ENCODE measurements around the gene EPN3.

The EPN3 gene

DNA sequence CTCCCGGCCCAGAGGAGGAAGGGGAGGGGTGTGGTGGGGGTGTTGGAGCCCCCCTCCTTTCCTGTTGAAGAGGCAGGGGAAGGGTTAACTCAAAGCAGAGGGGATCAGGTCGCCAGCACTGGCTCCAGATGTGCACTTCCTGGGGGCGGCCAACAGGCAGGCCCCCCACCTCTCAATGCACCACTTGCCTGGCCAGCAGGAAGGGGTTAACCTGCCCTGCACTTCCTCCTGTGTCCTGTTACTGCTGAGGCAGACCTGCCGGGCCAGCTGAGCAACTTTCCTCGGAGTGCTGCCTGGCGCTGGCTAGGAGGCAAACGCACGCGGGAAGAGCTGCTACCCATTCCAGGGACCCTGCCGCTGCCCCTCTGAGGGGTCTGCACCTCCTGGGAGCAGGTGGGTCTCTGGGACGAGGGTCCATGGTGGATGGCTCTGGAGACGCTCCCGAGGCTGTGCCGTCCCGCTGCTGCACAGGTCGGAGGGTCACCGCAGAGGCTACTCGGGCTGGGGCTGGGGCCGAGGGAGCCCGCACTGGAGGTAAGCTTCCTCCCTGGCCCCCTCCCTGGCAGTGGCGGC, at the start of gene EPN3:
TSS of gene EPN3 (plus strand) at position 284 of the 573 bp plus-strand sequence. CDS start 3,822 bp downstream, outside the sequence.
- DNase-seq = peak; percentile 89

DNA sequence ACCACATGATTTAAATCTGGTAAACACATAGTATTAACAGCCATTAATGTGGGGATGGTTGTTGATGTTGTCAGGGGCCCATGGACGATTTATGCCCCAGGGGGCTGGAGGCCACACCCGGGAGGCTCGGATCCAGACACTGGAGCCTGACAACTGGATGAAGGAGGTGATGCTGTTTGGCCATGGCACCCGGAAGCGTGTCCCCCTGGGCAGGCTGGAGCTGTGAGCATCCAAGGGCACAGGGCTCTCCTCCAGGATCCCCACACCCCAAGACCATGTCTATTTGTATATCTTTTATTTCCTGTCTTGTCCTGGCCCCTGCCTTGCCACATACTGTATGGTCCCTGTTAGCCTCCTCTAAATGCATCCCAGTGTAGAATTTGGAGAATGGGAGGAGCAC, 49.3 kb upstream of the EPN3 start:
- DNase-seq = no peak

DNA sequence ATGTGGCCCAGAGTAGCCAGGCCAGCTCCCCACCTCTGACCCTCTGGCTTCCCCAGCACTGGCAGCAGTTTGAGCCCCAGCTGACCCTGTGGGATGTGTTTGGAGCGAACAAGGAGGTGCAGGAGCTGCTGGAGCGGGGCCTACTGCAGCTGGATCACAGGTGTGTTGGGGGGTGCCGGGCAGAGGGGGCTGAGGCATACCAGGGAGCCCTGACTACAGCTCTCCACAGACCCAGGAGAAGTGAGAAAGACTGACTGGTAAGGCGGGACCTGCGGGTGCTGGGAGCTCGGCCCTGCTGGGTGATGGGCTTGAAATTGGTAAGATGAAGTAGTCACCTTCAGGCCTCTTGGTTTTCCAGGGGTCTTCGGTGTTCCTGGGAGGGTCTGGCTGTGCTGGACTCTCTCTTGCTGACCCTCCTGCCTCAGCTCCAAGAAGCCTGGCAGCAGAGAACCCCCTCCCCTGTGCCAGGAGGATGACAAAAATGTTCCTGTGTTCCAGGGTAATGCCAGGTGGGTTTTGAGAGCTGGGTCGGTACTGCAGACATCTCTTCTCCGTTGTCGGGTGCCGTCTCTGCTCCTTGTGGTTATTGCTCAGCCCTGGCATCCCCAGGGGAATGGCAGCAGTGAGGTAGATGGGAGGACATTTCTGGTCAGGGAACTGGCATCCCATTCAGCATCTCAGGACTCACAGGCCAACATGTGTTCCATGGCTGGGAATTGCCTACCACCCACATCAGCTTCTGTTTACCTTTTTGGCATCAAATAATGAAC, 48.0 kb upstream of the EPN3 start:
- DNase-seq = no peak

DNA sequence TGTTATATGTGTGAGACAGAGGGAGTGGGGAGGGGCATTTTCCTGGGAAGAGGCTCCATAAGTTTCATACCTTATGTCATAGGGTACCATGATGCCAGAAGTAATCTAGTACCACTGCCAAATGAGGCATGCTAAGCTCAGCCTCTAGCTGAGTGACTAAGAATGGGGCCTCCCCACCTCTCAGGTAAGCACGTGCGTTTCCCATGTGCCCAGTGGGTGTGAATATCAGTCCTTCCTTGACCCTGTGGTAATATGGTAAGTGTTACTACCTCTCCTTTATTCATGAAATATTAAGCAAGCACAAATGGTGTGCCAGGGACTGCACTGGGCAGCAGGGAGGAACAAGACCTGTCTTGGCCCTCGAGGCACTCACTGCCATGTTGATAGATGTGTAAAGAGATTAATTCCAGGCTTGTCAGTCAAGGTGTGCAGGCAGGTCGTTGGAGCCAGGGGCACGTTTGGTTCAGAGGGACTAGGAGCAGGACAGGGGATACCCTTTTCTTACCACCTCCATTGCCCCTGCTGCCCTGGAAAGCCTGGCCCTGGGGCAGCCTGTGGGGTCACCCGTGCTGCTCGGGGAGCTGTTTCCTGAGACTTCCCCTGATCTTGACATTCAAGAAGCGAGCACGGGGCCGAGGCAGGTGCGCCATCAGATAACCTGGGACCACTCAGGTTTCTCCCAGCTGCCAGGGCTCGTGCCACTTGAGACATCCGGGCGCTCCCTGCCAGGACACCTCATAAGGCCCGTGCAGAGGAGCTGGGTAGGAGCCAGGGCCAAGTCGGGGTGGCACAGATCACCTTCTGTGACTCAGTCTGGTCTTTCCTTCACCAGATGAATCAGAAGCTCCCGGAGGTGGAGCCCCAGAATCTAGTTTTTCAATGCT, 45.1 kb upstream of the EPN3 start:
- no peak for DNase-seq

DNA sequence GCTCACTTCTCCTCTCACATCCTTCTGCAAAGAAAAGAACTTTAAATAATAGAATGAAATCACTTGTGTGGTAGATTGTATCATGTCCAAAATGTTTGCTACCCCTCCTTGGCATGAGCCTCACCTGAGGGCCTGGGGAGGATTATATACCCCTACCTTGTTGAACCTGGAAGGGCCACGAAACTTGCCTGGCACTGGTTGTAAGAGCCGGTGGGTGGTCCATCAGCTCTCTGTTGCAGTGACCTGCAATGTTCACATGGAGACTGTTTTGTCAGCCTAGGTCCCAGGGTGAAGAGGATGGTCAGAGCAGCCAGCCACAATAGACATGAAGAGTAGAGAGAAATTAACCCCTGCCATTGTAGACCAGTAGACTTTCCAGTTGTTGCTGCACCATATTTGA, 43.7 kb upstream of the EPN3 start:
- no peak for DNase-seq

DNA sequence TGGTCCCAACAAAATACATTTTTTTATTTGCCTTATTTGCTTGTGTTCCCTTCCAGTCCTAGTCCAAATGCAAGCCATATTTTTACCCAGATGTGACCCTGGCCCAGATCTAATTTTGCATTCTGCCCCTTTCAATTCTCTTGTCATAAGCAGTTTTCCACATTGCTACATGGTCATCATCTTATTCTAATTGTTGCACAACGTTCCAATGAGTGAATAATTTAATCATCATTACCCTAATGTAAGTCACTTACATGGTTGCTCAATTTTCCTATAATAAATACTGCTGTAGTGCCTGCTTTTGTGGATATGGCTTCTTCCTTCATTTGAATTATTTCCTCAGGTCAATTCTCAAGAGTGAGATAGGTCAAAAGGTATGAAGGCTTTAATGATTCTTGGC, 41.0 kb upstream of the EPN3 start:
- DNase-seq = no peak

DNA sequence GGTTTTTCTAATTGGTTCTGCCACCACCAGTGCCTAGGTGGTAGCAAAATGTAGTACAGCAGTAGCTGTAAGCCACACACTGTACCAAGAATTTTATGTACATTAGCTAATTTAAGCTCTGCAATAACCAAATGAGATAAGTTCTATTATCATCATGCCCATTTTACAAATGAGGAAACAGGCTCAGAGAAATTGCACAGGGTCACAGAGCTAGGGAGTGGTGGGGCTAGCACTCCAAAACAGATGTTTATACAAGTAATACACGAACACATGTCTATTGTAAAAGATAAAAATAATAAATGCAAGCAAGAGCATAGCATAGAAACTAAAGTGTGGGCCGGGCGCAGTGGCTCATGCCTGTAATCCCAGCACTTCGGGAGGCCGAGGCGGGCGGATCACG, 40.3 kb upstream of the EPN3 start:
- no peak for DNase-seq

DNA sequence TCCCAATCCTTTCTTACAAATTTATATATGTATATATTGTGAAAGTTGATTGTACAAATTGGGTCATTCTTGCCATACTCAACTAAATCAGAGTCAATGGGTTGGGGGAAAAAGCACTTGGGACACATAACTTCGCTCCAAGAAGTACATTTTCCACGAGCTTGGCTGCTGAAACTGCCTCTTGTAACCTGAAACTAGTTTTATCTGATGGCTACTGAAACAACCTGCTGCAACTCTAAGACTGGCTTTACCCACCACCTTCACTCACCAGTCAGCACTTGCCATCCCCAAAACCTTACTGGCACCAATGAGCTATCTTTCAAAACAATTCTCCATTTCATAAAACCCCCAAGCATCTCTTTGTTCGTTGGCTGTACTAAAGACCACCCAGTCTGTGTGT, 38.8 kb upstream of the EPN3 start:
- DNase-seq = no peak

DNA sequence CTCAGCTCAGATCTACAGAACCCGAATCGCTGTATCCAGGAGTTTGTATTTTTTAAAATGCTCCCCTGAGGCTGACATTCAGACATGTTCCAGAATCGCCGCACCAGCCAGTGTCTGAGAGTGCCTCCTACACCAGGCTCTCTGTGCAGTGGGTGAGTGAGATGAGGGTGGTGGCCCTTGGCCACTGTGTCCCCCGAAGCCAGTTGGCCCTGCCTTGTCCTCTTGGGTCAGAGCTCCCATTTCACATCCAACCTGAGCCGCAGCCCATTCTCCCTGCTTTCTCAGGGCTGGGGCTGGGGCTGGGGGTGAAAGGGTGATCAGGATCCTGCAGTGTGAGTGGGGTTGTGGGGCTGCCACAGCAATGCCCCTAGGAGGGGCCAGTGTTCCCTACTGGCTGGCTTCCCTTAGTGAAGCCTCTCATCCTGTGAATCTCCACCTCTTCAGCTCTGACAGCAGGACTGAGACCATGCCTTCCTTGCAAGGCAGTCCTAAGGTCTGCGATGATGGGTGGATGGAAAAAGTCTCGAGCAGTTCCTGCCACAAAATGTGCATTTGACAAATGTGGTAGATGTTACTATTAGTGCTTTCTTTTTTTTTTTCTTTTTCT, 37.2 kb upstream of the EPN3 start:
- DNase-seq = no peak

DNA sequence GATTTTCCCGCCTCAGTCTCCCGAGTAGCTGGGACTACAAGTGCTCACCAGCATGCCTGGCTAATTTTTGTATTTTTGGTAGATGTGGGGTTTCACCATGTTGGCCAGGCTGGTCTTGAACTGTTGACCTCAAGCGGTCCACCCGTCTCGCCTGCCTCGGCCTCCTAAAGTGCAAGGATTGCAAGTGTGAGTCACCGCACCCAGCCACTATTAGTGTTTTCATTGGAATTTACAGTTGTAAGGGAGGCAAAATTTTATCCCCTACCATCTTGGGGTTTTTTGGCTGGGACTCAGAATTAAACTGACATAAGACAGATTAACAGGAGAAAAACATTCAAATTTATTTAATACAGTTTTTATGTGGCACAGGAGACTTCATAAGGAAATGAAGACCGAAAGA, 36.6 kb upstream of the EPN3 start:
- no peak for DNase-seq

DNA sequence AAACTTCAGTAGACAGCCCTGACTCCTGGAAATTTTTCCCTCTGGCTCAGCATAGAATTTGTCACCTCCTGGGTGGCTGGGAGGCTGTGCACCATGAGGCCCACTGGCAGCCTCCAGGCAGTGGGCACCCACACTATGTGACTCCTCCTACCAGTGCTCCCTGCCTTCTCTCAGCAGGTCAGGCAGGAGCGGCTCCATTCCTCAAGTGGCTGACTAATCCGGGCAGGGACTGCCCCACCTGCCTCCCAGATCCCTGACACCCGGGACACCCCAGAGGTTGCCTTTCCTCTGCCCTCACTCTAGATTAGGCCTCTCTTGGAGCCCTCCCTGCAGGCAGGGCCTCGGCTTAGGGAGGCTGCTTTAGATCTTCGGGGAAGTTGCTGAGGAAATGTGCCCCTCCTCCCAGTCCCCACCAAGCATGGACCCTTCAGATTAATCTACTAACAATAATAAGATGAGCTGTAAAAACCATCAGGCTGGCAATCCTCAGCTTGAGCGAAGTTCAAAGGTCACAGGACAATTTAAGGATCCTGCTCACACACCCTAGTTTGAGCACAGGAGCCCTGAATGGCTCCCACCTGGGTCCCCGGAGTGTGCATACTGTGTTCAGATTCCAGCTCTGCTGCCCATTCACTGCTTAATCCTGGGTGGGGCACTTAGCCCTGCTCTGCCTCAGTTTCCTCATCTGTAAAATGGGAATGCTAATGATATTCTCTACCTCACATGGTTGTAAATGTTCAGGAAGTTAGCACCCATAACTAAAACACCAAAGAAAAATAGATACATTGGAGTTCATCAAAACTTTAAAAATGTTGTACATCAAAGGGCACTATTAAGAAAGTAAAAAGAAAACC, 34.3 kb upstream of the EPN3 start:
- no peak for DNase-seq

DNA sequence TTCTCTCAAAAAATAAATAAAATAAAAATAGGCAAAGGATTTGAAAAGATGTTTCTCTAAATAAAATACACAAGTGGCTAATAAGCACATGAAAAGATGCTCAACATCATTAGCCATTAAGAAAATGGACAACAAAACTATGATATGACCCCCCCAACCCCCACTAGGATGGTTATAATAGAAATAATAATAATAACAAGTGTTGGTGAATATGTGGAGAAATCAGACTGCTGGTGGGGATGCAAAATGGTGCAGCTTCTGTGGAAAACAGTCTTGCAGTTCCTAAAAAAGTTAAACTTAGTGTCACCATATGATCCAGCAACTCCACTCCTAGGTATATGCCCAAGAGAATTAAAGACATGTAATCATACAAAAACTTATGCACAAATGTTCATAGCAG, 33.3 kb upstream of the EPN3 start:
- no peak for DNase-seq

DNA sequence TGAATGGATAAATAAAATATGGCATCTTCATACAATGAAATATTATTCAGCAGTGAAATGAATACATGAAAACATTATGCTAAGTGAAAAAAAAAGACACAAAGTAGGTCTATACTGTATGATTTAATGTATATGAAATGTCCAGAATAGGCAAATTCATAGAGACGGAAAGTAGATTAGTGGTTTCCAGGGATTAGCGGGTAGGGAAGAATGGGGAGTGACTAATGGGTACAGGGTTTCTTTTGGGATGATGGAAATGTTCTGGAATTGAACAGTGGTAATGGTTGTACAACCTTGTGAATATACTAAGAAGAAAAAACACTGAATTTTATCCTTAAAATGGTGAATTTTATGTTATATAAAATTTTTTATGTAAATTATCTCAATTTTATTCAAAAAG, 32.8 kb upstream of the EPN3 start:
- no peak for DNase-seq

DNA sequence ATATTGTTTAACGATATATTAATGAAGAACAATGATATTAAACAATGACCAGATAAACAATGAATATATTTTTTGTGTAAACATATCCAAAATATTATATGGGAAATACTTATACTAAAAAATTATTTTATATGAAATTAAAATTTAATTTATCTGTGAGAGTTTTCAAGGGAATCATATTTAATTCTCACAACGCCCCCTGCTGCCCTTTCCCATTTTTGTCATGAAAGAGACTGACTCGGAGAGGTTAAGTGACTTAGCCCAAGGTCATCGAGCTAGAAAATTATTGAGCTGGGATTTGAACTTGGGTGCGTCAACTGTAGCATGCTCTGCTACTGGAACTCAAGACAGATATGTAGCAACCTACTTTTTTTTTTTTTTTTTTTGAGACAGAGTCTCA, 31.5 kb upstream of the EPN3 start:
- peak; percentile 25 for DNase-seq

DNA sequence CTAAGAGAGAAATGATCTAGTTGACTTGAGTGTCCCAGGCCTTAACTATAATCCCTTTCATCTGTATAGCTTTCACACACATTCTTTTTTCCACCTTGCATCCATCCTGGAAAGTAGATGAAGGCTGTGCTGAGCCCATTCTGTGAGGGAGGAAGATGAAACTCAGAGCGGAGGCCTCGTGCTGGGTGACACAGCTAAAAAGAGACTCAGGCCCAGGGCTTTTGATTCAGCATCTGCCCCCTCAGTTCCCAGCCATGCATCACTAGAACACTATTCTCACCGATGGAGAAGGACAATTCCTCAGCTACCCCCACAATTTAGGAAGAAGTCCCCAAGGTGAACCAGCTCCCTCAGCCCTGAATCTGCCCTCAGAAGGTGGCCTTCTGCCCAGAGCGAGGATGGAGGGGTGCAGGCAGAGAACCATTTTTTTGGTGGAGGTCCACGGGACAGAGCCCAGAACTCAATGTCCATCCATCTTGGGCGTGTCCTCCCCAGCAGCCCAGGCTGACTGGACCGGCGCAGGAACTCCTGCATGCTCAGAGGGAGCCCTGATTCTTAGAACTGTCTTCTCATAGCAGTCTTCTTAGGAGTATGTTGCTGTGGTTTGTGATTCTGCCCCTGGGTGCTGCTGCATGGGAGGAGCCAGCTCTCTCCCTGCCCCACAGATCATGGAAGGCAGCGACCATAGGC, 30.1 kb upstream of the EPN3 start:
- no peak for DNase-seq

DNA sequence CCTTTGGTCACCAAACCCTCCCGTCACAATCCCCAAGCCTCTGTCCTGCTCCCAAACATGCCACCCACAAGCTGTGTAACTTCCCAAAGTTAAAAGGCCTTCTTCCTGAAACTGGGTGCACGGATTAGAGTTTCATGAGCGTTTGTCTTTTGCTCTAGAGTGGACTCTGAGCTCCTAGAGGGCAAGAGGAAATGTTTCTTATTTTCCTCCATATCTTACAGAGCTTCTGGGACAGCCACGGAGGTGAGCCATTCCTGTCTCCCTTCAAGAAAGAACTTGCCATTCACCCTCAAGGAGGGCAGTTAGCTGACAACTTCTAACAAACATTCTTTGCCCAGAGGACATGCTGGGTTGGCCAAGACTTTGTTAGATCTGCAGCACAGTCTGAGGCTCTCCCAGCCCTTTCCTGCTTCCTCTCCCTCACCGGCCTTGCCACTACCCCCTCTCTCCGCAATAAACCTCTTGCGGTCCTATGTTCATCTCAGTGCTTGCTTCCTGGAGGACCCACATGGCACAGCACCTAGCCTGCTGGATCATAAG, 26.9 kb upstream of the EPN3 start:
- DNase-seq = no peak

DNA sequence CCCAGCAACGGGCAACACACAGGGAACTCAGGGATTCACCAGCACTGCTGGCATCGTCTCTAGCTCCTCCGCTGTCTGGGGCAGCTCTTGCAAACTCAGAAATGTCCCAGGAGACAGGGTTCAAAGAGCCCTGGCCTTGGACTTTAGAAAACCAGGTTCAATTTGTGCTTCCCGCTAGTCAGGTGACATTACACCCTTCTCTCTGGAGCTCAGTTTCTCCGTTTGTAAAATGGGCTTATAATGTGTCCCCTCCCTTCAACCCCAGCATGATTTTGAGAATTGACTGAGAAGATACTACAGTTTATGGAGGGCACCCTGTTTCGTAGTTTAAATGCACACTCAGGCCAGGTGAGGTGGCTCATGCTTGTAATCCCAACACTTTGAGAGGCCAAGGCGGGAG, 26.2 kb upstream of the EPN3 start:
- DNase-seq = no peak

DNA sequence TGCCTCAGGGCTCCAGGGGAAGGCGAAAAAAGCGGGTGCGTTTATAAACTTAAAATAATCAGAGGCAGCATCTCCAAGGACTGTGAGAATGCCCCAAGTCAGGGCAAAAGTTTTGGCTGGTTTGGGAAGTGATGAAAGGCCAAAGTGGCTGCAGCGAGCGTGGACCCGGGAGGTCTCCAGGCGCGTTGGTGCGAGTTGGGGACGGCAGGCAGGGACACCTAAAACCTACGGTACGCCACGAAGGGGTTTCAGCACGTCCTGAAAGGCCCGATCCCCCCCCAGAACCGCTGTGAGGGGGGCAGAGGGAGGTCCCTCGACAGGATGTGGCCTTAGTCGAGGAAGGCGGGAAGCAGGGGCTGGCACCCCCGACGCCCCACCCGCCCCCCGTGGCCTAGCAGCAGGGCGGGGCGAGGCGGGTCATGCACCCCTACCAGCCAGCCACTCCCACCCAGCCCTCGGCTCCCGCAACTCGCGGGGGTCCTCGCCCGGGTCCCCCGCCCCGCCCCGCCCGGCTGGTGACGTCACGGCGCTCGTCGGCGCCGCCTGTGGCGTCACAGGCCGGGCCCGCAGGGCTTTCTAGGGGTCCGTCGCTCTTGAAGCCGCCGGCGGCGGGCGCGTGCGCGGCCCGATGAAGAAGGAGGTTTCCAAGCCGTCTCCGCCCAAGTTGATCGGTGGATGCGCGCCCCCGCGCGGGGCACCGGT, 24.5 kb upstream of the EPN3 start, which contains the start of gene MYCBPAP:
TSS of gene MYCBPAP (plus strand) at position 569 of the 702 bp plus-strand sequence. CDS start 236 bp downstream, outside the sequence.
- DNase-seq = peak; percentile 67

DNA sequence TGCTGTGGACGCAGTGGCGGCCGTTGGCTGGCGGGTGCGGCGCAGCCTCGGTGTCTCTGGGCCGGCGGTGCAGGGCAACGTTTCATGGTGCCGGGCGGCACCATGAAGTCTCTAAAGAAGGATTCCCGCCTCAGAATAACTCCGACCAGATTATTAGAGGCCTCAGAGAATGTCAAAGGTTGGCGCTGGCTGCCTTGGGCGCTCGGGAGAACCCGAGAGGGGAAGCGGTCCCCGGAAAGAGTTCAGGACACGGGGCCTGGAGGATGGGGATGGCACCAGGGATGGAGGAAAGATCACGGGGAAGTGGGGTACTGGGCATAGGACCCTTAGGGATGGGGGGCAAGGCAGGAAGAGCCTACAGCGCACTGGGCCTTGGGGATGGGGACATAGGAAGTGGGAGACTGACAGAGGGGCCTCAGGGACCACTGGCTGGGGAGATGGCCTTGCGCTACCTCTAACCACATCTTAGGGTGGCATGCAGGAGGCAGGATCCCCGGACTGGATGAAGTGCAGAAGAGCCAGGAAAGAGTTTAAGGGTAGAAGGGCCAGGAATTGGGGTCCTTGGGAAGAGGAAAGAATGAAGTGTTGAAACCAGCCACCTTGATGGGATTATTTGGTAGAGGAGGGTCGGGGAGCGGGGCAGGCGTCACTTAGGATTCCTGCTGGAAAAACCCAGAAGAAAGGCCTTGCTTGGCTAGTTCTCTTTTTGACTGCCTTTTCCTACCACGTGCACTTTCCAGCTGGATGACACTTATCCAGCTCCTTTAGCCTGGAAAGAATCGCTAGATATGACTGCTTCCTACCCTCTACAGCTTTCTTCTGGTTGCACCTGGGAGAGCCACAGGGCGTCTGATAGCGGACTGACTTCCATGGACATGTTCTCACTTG, 23.7 kb upstream of the EPN3 start:
- DNase-seq = no peak

DNA sequence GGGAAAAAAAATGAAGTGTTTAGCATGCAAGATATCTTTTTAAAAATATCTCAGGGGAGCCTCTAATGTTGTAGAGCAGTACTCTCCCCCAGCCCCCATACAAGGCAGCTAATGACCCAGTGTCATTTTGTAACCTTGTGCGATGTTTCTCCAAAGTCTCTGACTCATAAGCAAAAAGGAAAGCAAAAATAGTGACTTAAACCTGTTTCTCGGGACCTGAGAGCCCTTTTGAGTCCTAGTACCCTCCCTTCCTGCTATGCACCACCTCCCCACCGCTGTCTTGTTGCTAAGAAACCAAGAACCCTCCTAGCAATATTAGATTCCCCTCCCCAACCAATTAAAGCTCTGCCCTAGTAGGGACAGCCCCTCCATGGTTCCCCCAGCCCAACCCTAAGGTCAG, 21.5 kb upstream of the EPN3 start:
- no peak for DNase-seq

Data from NCI-H510A treated with DMSO at 0.1 percent for 48 hours (cell line).